ENCODE measurements around the gene MXD4.
"Not testable (repeated sequence)": the region's sequence is repeated elsewhere in the genome, so short reads cannot be mapped to it uniquely, and the experiment has no call there.

The MXD4 gene

GRCh38 chr4:2291705-2292645 is 30.1 kb upstream of the MXD4 start:
- FAIRE-seq = no peak

DNA sequence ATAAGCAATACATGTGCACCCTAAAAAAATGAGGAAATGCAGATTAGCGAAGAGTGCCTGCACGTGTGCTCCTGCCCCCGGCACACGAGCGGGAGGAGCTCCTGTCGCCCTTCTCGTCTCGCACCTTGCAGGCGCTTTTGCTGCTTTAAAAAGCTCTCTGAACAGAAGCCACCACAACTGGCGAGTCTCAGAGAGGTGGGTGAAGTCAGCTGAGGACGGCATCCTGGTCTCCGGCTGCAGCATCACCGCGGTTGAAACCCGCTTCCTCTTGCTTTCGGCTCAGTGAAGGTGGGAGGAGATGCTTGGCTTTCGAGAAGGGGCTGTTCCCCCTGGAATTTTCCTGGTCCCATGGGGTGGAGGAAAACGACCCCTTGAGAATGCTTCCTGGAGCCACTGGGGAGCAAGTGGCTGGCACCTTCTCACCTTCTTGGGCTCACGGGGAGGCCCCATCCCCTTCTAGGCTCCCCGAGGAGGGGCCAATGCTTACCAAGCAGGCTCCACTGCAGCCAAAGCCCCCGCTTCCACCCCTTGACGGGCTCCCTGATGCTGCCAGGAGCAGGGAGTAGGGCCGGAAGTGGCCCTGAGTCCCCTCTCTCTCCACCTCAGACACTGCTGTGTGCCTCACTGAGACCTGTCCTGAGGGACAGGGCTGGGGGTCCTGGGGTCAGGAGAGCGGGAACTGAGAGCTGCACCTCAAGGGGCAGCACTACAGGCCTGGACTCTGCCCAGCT is 29.2 kb upstream of the MXD4 start:
- FAIRE-seq = no peak

- FAIRE-seq = no peak
Observed at GRCh38 chr4:2290488-2290887, 28.6 kb upstream of the MXD4 start.

GRCh38 chr4:2289955-2290333 is 28.0 kb upstream of the MXD4 start:
- FAIRE-seq = no peak

- no peak for FAIRE-seq
Observed at GRCh38 chr4:2289311-2289954, 27.5 kb upstream of the MXD4 start.

GRCh38 chr4:2288051-2288541 is 26.2 kb upstream of the MXD4 start:
- no peak for FAIRE-seq

DNA sequence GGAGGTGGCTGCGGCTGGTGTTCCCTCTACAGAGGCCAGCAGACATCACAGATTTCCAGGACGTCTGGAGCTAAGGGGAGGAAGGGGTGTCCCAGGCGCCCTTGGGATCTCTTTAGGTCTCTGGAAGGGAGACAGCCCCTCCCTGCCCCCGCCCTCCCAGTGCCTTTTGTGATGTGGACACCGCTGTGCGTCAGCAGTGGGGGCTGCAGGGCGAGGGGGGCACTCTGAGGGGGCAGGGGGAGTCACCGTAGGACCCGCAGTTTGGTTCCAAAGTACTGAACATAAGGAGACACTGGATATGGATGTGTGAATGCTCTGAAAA is 25.6 kb upstream of the MXD4 start:
- no peak for FAIRE-seq

DNA sequence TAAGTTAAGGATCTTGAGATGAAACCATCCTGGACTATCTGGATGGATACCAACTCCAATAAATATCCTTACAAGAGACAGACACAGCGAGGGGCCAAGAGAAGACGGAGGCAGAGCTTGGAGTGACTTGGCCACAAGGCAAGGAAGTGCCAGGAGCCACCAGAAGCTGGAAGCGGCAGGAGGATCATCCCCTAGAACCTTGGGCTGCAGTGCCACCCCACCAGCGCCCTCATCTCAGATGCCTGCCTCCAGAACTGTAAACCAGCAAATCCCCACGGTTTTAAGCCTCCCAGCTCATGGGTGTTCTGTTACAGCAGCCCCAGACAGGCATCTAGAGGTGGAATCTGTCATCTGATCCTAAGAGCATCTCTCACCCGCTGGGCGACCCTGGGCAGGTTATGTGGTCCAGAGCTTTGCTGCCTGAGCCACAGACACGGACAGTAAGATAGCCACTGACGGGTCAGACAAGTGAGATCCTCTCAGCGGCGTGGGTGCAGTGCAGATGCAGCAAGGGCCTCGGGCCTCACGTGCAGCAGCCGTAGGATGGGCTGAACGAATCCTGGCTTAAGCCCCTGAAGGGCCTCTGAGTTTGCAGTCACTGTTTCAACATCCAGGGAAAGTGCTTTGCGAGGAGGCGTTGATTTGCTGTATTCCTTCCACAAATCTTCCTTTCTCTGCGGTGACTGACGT is 25.1 kb upstream of the MXD4 start:
- no peak for FAIRE-seq

DNA sequence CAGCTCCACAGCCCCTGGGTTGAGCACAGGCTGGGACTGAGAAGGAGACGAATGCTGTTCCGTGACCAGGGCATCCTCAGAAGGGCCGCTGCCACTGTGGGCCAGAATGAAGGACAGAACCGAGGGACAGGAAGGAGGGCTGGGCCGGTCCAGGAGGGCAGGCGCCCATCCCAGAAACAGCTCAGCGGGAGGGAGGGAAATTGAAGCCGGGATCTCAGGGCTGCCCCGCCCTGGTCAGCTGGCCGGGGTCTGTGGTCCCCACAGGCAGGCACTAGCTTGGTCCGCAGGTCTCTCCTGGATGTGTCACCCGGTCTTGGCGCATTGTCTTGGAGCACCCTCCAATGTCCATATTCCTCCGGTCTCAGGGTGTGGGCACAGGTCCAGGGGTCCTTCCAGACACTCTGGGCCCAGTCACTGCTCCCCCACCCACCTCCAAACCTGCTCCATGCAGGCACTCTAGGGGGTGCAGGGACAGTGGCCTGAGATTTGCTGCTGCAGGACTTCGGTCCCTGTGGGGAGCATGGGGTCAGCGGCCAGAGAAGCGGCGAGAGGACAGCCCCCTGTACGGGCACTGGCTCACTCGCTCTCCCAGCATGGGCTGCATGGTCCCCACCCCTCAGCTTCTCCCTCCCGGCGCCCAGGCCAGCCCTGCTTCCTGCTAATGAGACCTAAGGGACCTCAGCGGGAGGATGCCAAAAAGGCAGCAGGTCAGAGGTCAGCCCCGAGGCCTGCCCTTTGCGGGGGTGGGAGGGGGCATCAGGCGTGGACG is 23.9 kb upstream of the MXD4 start:
- no peak for FAIRE-seq

DNA sequence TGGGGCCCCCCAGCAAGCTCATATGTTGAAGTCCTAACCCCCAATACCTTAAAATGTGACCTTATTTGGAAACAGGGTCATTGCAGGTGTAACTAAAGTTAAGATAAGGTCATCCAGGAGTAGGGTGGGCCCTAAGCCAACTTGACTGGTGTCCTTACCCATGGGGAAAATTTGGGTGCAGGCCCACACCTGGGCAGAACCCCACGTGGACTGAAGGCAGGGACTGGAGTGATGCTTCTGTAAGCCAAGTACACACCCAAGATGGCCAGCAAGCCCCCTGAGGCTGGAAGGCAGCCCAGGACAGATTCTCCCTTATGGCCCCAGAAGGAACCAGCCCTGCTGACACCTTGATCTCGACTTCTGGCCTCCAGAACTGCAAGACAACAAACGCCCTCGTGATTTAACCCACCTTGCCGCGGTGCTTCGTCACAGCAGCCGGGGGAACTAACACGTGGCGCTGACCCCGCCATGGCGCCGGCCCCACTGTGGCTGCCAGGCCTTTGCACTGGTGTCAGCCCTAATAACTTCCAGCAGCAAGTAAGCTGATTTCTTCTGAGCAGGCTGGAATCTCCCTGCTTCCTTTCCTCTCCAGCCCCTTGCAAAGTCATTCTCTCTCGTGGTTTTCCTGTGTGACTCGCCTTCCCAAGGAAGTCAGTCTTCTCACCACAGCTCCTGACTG is 23.2 kb upstream of the MXD4 start:
- FAIRE-seq = no peak

DNA sequence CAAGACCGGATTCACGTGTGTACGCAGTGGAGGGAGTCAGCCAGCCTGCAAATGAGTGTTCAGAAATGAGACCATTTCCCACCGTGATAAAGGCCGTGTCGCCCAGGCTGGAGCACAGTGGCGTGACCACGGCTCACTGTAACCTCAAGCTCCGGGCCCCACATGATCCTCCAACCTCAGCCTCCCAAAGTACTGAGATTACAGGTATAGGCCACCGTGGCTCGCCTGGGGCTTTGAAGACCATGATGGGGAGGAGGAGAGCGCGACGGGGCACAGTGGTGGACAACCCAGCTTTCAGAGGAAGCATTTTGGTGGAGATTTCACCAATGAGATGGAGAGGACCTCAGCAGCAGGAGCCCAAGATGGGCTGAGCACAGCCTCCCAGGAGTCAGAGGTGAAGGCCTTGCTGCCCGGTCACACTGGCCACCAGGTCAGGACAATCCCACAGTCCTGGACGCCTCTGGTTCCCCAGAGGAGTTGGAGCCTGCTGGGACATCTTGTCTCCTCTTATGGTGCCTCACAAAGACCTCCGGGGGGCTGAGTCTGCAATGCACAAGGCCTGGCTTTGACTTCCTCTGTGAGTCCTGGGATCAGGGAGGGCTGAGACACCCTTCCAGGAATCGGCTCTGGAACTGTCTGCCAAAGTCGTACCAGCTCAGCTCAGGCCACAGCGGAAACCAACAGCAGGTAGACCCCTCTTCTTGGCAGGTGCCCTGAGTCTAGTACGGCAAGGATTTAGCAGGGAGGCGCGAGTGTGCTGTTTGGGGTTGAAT is 22.4 kb upstream of the MXD4 start:
- FAIRE-seq = no peak

- FAIRE-seq = no peak
Observed at GRCh38 chr4:2283199-2283711, 21.3 kb upstream of the MXD4 start.

- FAIRE-seq = no peak
Observed at GRCh38 chr4:2281575-2282343, 19.9 kb upstream of the MXD4 start.

- no peak for FAIRE-seq
Observed at GRCh38 chr4:2280531-2281300, 18.8 kb upstream of the MXD4 start.

- no peak for FAIRE-seq
Observed at GRCh38 chr4:2277956-2278355, 16.0 kb upstream of the MXD4 start.

DNA sequence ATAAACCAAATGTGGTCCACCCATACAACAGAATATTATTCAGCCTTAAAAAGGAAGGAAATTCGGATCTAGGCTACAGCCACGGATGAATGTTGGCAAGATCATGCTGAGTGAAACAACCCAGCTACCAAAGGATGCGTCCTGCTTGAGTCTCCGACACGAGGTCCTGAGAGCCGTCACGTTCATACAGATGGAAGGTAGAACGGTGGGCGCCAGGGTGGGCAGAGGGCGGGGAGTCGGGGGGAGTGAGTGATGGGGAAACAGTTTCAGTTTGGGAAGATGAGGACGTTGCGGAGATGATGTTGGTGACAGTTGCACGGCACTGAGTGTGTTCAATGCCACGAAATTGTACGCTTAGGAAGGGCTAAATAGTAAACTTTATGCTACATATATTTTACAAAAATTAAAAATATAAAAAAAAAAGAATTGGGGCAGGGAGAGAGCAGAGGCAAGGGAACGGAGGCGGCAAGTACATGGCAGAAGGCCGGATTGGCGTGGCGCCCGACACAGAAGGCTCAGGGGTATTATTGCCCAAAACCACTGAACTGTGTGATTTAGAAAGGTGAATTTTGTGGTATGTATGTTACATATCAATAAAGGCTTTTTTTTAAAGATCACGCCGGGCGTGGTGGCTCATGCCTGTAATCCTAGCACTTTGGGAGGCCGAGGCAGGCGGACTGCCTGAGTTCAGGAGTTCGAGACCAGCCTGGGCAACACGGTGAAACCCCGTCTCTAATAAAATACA is 14.8 kb upstream of the MXD4 start:
- FAIRE-seq = no peak

- FAIRE-seq = no peak
Observed at GRCh38 chr4:2275546-2276251, 13.8 kb upstream of the MXD4 start.

DNA sequence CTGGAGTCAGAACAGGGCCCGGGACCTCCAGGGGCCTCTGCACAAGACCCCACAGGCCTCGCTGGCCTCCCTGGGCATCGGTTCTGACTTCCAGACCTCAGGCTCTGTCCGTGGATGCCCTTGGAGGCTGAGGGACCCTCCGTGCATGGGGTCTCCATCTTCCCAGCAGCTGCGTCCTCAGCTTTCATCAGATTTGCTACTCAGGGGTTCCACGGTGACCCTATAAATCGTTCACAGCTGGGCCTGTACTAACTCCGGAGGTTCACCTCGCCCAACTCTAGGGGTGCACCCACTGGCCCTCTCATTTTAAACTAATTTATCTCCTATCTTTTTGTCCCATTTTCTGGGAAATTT is 13.1 kb upstream of the MXD4 start:
- FAIRE-seq = not testable (repeated sequence)

Data from A204.1 (cell line).